Measurements from ENCODE around the gene FOXO6. TPM values are rescaled to one million over a fixed set of nuclear protein-coding genes. Genes with fewer than 3 reads are reported as not detected.

The FOXO6 gene
- total RNA-seq, 4 donors from 2014 or later: 0.14 to 4.1 TPM; not detected in 2

DNA sequence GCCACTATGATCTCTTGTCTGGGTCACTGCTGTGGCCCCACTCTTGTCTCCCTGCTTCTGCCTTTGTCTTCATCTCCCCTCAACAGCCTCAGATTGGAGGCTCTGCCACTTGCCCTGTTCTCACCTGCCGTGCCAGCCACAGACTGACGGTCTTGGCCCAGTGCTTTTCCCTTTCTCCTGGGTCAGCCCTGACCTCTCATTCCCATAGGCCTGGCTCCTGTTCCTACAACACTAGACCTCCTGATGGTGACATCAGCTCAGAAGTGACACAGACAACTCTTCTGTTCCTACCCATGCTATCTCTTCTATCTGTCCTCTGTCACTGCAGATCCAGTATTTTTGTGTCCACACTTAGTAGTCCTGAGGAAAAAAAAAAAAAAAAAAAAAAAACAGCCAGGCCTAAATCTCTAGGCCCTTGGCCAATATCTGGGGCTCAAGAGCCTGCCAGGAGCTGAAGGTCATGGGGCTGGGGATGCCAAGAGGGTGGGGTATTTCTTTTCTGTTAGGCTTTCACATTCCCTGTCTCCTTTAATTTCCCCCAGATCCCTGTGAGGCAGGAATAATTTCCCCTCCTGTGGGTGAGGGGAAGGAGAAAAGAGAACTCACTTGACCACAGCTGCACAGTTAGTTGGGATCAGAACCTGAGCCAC is 42.0 kb upstream of the FOXO6 start:
- H3K27ac ChIP-seq: peak overlapping the region in 1 of 4 donors; percentile 17
- no peaks in the 10 kb centered on the region for H3K27me3 ChIP-seq
- in situ Hi-C loops (cut with MboI; ENCODE audit: low pct_ligation_motif_present in 1 of 4, low pct_unique_long_range_greater_than_20kb in 1 of 4, low sequenced_read_pairs in 3 of 4): no loop called here
- H3K36me3 ChIP-seq: no peaks in the 10 kb centered on the region
- WGBS, 2 donors (ENCODE audit: low coverage in 1 of 2): 95 to 100% methylated on average over 2 of the region's 2 CpGs
- no peaks in the 10 kb centered on the region for H3K9me3 ChIP-seq
- H3K4me1 ChIP-seq: peaks cover 0 to 16% (median 7%) of the 10 kb centered on the region in 4 donors
- TF ChIP-seq POLR2AphosphoS5 (IDR thresholded peaks at IDR 0.05) (no peak), EP300 (IDR thresholded peaks at IDR 0.05; ENCODE audit: low read depth) (no peak), POLR2A (IDR thresholded peaks at IDR 0.05) (no peak)
- TF ChIP-seq, protein P1, sequence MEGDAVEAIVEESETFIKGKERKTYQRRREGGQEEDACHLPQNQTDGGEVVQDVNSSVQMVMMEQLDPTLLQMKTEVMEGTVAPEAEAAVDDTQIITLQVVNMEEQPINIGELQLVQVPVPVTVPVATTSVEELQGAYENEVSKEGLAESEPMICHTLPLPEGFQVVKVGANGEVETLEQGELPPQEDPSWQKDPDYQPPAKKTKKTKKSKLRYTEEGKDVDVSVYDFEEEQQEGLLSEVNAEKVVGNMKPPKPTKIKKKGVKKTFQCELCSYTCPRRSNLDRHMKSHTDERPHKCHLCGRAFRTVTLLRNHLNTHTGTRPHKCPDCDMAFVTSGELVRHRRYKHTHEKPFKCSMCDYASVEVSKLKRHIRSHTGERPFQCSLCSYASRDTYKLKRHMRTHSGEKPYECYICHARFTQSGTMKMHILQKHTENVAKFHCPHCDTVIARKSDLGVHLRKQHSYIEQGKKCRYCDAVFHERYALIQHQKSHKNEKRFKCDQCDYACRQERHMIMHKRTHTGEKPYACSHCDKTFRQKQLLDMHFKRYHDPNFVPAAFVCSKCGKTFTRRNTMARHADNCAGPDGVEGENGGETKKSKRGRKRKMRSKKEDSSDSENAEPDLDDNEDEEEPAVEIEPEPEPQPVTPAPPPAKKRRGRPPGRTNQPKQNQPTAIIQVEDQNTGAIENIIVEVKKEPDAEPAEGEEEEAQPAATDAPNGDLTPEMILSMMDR (IDR thresholded peaks at IDR 0.05): no peak
- intact Hi-C loops (cut with DNase I; ENCODE audit: low total_unique reads): no loop called here
- no peak overlapping the region for H3K4me3 ChIP-seq
- DNase-seq: no peak

DNA sequence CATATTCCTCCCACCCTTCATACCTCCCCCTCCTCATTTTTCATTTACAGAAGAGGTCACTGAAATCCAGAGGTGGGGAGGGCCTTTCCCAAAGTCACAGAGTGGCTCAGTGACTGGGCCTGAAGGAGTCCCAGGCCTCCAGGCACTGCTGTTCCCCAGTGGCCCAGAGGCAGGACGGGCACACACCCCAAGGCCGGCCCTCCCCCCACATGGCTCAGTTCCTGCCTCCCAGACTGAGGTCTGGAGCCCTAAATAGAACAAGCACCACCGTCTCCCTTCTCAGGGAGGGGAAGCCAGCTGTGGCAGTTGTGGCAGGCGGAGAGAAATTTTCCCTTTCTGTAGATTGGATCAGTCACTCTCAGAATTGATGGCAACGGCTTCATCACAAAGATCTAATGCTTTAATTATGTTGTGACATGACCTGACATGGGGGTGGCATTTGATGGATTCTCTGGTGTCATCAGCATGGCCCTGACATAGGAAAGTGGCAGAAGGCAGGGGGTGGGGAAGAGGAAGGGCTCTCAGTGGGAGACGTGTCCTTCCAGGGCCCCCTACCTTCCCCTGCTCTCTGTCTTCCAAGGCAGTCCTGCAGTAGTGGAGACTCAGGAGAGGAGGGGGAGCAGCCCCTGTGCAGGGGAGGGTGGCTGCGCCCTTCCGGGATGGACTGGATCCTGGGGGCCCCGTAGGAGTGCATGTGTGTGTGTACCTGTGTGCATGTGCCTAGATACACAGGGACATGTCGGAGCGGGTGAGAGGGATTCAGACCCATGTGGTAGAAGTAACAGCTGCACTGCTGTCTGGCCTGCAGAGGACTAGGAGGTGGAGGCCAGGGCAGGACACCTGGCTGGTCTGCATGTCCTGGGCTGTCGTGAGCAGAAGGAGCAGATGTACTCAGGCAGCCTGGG is 41.2 kb upstream of the FOXO6 start:
- intact Hi-C loops (cut with DNase I; ENCODE audit: low total_unique reads): no loop called here
- no peaks in the 10 kb centered on the region for H3K27me3 ChIP-seq
- no peaks in the 10 kb centered on the region for H3K36me3 ChIP-seq
- in situ Hi-C loops (cut with MboI; ENCODE audit: low pct_ligation_motif_present in 1 of 4, low pct_unique_long_range_greater_than_20kb in 1 of 4, low sequenced_read_pairs in 3 of 4): loop anchor here in 3 of 4 donors (10.0 kb wide), 1 partner anchor 95 kb away; no protein-coding TSS in a partner anchor
- H3K4me3 ChIP-seq: no peak overlapping the region
- no peak for DNase-seq
- H3K9me3 ChIP-seq: no peaks in the 10 kb centered on the region
- H3K27ac ChIP-seq: peak overlapping the region in 1 of 4 donors; percentile 17
- 73% methylated on average over 12 of the region's 12 CpGs; no CpG with 5 or more reads in 1 of the 2 donors for WGBS, 2 donors (ENCODE audit: low coverage in 1 of 2)
- TF ChIP-seq POLR2AphosphoS5 (IDR thresholded peaks at IDR 0.05) (no peak), EP300 (IDR thresholded peaks at IDR 0.05; ENCODE audit: low read depth) (no peak), POLR2A (IDR thresholded peaks at IDR 0.05) (no peak)
- TF ChIP-seq, protein P1 (IDR thresholded peaks at IDR 0.05): no peak
- H3K4me1 ChIP-seq: peaks cover 0 to 8% (median 3%) of the 10 kb centered on the region in 4 donors

DNA sequence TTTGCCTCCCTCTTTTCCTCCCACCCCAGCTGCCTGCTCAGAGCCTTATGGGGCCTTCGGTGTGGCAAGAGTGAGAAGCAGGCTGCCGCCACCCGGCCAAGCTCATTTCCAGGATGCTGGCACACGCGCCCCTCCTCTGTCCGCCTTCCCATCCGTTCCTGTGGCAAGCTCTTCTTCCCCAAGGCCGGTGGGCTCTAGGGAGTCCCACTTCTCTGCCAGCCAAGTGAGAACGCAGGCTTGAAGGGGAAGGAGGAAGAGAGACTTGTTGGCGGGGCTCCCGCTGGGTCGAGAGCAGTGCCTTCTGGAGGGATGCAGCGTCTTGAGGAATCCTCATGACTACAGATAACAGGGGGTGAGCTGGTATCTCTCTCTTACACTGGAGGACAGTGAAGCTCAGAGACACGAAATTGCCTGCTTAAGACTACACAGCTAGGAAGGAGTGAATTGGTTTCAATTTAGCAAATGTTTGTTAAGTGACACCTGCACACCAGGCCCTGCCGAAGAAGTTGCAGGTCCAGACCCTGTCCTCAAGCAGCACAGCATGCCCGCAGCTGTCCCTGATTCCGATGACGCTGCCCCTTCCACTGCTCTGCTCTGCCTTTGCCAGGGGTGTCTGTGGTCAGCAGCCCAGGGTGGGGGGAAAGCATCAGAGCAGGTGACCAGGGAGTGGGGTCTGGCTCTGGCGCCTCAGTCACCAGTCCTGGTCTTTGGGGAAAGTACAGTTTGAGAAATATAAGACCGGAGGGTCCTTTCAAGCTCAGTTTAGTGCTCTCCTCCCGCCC is 40.1 kb upstream of the FOXO6 start:
- no peaks in the 10 kb centered on the region for H3K9me3 ChIP-seq
- H3K4me3 ChIP-seq: no peak overlapping the region
- H3K4me1 ChIP-seq: peaks cover 0 to 6% (median 3%) of the 10 kb centered on the region in 4 donors
- TF ChIP-seq, protein P1 (IDR thresholded peaks at IDR 0.05): no peak
- TF ChIP-seq POLR2AphosphoS5 (IDR thresholded peaks at IDR 0.05) (no peak), EP300 (IDR thresholded peaks at IDR 0.05; ENCODE audit: low read depth) (no peak), POLR2A (IDR thresholded peaks at IDR 0.05) (no peak)
- 85 to 93% methylated on average over 3 to 21 of the region's 21 CpGs for WGBS, 2 donors (ENCODE audit: low coverage in 1 of 2)
- in situ Hi-C loops (cut with MboI; ENCODE audit: low pct_ligation_motif_present in 1 of 4, low pct_unique_long_range_greater_than_20kb in 1 of 4, low sequenced_read_pairs in 3 of 4) (loop anchor here in 3 of 4 donors (10.0 kb wide), 1 partner anchor 94 kb away; no protein-coding TSS in a partner anchor), intact Hi-C loops (cut with DNase I; ENCODE audit: low total_unique reads) (no loop called here)
- H3K27me3 ChIP-seq: no peaks in the 10 kb centered on the region
- H3K27ac ChIP-seq: no peak overlapping the region
- H3K36me3 ChIP-seq: no peaks in the 10 kb centered on the region
- no peak for DNase-seq

Measured in transverse colon (tissue), 4 donors.